IPS-18a (cell line): ENCODE measurements around the gene EPOP.

Experiments
- H3K27ac ChIP-seq: one replicate; pipeline ENCODE4 v1.5.1; 2013; ENCODE audit warnings: low read length
- H3K27me3 ChIP-seq: one replicate; pipeline ENCODE4 v1.6.1; 2013; ENCODE audit warnings: mild to moderate bottlenecking, low read length; ENCODE audit not compliant: control insufficient read depth, insufficient read depth
- H3K36me3 ChIP-seq: one replicate; pipeline ENCODE4 v1.6.1; 2013; ENCODE audit warnings: low read depth, low read length; ENCODE audit not compliant: control insufficient read depth
- H3K4me1 ChIP-seq: one replicate; pipeline ENCODE4 v1.6.1; 2013; ENCODE audit warnings: low read depth, low read length; ENCODE audit not compliant: control insufficient read depth
- H3K4me3 ChIP-seq: one replicate; pipeline ENCODE4 v1.5.1; 2013; ENCODE audit warnings: low read length
- H3K9ac ChIP-seq: one replicate; pipeline ENCODE4 v1.6.1; 2013; ENCODE audit warnings: mild to moderate bottlenecking, low read length, moderate library complexity
- H3K9me3 ChIP-seq: one replicate; pipeline ENCODE4 v1.6.1; 2013; ENCODE audit warnings: low read depth, low read length; ENCODE audit not compliant: control insufficient read depth

The EPOP gene

DNA sequence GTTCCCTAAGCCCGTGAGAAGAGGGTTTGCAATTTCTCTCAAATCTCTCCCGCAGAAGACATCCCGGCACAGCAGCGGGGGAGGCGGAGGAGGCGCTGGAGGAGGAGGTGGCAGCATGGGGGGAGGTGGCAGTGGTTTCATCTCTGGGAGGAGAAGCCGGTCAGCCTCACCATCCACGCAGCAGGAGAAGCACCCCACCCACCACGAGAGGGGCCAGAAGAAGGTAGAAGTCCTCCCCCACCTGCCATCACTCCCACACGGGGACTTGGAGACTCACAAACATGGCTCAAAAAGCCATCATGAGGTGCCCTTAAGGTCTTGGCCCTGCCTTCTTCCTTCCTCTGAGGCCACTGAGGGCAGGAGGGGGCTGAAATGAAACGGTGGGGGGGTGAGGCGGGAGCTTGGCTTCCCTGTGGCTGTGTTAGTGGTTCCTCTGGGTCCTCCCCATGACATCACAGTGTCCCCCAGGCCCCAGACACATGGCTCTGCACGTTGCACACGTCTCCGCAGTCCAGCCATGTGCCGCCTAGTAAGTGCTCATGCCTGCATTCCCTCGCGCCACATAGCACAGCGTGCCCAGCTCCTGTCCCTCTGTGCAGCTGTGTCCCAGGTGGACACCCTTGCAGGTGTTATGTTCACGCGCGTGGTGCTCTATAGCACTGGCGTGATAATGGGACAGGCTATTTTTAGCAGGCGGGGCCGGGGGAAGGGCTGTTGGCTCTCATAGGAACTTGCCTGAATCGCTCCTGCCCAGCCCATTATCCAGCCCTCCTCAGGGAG is 37.2 kb upstream of the EPOP start:
- Histone ChIP-seq H3K9ac (no peak overlapping the region), H3K4me1 (peaks cover 27% of the 10 kb centered on the region), H3K4me3 (no peak overlapping the region), H3K27me3 (peaks cover 13% of the 10 kb centered on the region), H3K9me3 (no peaks in the 10 kb centered on the region), H3K27ac (no peak overlapping the region), H3K36me3 (no peaks in the 10 kb centered on the region)

DNA sequence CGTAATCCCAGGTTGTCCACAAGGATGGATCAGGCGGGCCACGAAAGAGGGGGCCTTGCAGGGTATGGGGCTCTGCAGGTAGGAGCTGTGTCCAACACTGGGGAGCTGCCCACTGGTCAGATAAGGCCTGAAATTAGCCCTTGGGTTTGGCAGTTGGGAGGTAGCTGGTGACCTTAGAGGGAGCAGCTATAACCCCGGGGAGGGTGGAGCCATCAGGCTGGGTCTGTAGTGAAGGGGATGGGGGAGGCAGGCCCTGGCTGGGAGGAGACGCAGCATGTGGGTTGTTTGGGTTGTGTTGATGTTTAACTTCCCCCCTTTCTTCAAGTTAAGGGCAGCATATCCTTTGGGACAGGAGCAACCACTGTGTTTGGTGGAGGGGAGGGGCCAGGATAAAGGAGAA is 36.2 kb upstream of the EPOP start:
- peaks cover 23% of the 10 kb centered on the region for H3K27me3 ChIP-seq
- no peaks in the 10 kb centered on the region for H3K36me3 ChIP-seq
- no peak overlapping the region for H3K4me3 ChIP-seq
- peaks cover 32% of the 10 kb centered on the region for H3K4me1 ChIP-seq
- no peaks in the 10 kb centered on the region for H3K9me3 ChIP-seq
- no peak overlapping the region for H3K27ac ChIP-seq
- no peak overlapping the region for H3K9ac ChIP-seq

DNA sequence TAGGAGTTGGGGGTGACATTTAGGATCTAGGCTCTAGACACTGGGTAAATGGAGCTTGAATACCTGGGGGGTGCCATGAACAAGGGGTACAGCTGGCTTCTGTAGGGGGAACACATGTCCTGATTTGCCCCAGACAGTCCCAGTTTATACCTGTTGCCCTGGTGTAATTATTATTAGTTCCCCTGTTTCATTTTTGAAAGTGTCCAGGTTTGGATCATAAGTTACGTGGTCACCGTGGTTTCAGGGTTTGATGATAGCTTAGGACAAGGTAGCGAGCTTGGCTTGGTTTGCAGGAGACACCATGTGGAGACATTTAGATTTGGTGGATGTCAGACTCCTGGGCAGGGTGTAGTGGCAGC is 35.8 kb upstream of the EPOP start:
- H3K27me3 ChIP-seq: peaks cover 25% of the 10 kb centered on the region
- no peak overlapping the region for H3K27ac ChIP-seq
- no peaks in the 10 kb centered on the region for H3K9me3 ChIP-seq
- H3K9ac ChIP-seq: no peak overlapping the region
- H3K4me3 ChIP-seq: no peak overlapping the region
- H3K36me3 ChIP-seq: no peaks in the 10 kb centered on the region
- H3K4me1 ChIP-seq: peaks cover 28% of the 10 kb centered on the region

DNA sequence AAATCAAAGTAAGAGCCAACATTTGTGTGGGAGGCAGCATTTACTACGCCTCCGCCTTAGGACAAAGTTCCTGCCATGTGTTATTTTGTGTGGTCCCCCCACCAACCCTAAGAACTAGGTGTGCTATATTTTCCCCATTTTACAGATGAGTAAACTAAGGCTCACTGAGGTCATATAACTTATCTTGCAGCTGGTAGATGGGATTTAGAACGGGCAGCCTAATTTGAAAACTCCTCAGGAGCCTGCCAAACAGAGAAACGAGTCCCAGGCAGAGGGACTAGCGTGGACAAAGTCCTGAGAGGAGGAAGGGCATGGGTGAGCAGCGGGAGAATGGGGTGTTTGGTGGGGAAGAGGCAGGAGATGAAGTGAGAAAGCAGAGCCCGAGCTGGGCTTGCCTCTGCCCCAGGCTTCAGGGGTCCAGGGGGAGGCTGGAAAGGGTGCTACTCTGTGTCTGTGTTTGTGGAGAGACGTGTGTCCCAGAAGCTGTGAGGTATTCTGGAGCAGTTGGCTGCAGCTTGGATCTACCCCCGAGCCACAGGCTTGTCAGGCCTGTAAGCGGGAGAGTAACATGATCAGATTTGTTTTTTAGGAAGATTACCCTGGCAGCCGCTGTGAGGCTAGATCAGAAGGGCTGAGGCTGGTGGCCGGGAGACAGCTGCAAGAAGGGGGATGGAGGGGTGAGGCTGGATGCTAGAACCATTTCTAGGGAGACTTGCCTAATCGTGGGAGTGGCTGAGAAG is 35.3 kb upstream of the EPOP start:
- no peaks in the 10 kb centered on the region for H3K36me3 ChIP-seq
- no peak overlapping the region for H3K4me3 ChIP-seq
- H3K4me1 ChIP-seq: peaks cover 22% of the 10 kb centered on the region
- H3K9me3 ChIP-seq: no peaks in the 10 kb centered on the region
- H3K9ac ChIP-seq: no peak overlapping the region
- peaks cover 25% of the 10 kb centered on the region for H3K27me3 ChIP-seq
- H3K27ac ChIP-seq: no peak overlapping the region

DNA sequence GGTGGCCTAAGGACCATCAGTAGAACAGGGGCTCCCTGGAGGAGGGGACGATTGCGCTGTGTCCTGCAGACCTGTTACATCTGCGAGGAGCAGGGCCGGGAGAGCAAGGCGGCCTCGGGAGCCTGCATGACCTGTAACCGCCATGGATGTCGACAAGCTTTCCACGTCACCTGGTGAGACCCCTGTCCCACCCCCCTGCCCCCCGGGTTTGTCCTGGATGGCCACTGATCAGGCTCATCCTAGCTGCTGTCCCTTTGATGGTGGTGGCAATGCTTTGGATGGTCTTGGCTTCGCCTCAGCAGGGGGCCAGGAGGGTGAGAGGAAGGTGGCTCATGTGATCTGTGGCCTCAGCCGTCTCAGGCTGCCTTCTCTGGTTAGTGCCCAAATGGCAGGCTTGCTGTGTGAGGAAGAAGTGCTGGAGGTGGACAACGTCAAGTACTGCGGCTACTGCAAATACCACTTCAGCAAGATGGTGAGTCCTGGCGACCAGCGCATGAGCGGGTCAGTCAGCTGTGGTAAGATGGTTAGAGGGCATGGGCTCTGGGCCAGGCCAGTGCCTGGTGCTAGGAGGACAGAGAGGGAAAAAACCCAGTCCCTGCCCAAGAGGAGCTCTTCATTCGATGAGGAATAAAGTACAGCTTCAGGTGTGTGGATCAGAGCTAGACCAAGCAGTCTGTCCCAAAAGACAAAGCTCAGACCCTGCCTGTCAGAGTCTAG is 34.5 kb upstream of the EPOP start:
- Histone ChIP-seq H3K36me3 (no peaks in the 10 kb centered on the region), H3K9ac (no peak overlapping the region), H3K27me3 (peaks cover 30% of the 10 kb centered on the region), H3K4me1 (peaks cover 23% of the 10 kb centered on the region), H3K27ac (no peak overlapping the region), H3K4me3 (no peak overlapping the region), H3K9me3 (no peaks in the 10 kb centered on the region)

DNA sequence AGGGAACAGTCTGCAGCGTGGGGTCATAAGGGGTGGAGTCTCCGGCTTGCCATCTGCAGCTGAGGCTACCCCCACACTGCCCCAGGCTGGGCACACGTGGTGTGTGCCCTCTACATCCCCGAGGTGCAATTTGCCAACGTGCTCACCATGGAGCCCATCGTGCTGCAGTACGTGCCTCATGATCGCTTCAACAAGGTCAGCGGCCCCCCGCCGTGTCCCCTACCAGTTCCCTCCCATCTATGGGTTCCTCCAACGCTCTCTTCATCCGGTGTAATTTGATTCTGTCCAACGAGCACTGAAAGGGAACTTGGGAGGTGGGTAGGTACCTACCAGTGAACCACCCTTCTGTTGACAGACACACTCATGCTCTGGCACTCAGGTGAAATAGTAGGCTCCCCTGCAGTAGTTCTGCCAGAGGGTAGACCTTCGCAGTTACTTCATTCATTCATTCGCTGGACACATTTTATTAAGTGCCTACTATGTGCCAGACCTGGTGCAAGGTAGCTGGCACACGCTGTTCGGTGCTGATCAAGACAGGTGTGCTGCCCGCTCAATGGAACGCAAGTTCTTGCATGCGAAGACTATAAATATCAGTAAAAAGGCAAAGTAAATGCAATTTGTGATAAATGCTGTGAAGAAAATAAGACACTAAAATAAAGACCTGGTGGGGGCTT is 33.1 kb upstream of the EPOP start:
- Histone ChIP-seq H3K4me3 (no peak overlapping the region), H3K9me3 (no peaks in the 10 kb centered on the region), H3K27me3 (peaks cover 43% of the 10 kb centered on the region), H3K9ac (no peak overlapping the region), H3K36me3 (no peaks in the 10 kb centered on the region), H3K27ac (no peak overlapping the region), H3K4me1 (peaks cover 25% of the 10 kb centered on the region)

DNA sequence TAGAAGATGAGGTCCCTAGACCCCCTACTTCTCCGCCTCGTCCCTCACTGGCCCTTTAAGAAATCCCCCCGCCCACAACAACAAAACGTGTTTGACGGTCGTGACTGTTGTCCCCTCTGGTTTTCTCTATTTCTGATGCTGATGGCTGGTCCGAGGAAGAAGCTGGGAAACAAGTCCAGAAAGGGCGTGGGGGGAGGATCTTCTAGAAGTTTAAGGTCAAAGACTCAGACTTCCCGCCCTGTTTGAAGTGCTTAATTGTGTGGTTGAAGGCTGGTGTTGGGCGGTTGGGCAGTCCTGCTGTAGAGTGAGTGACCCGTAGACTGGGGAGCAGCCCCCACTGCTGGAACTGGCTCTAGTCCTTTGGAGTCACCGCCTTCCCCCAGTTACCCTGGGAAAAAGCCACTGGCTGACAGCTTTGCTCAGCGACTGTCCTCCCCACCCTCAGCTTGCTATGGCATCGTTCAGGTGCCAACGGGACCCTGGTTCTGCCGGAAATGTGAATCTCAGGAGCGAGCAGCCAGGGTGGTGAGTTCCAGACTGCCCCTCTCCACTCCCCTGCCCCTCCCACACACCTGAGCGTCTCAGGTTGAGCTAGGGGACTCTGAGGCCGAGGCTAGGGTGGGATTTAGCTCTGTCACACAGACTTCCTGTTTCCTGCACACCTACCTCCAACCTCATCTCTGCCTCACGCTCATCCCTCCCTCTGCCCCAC is 31.9 kb upstream of the EPOP start:
- peaks cover 55% of the 10 kb centered on the region for H3K27me3 ChIP-seq
- no peaks in the 10 kb centered on the region for H3K9me3 ChIP-seq
- H3K4me1 ChIP-seq: peaks cover 28% of the 10 kb centered on the region
- peak overlapping the region; percentile 73 for H3K4me3 ChIP-seq
- no peaks in the 10 kb centered on the region for H3K36me3 ChIP-seq
- H3K9ac ChIP-seq: peak overlapping the region; percentile 18
- H3K27ac ChIP-seq: no peak overlapping the region

DNA sequence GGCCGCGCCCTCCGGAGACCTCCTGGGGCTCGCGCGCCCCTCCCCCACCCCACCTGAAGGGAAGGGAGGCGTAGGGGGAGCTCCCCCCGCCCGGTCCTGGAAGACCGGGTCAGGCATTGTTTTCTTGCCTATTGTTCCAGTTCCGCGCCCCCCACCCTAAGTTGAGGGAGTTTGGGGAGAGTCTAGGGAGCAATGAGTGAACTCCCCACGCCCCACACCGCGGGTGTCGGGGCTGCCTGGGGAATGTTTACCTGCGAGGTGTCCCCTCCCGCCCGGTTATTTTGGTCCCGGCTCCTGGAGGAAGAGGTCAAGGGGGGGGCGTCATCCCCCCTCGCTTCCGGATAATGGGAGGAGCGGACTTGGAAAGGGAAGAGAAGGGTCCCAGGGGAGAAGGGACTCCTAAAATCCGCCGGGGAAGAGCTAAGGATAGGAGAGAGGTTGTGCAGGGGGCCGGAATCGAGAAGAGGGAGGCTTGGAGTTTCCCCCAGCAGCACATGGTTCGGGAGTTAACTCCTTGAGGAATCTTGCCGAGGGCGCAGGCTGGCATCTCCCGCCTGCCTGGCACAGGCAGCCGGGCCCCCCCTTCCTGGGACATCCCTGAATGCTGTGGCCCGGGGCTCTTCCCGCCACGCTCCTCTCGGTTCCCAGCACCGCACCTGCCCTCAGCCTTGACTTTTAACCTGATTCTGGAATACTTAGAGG is 31.2 kb upstream of the EPOP start:
- H3K9ac ChIP-seq: peak overlapping the region; percentile 18
- H3K4me3 ChIP-seq: peak overlapping the region; percentile 73
- H3K27me3 ChIP-seq: peaks cover 62% of the 10 kb centered on the region
- peaks cover 34% of the 10 kb centered on the region for H3K4me1 ChIP-seq
- H3K27ac ChIP-seq: no peak overlapping the region
- no peaks in the 10 kb centered on the region for H3K36me3 ChIP-seq
- no peaks in the 10 kb centered on the region for H3K9me3 ChIP-seq

DNA sequence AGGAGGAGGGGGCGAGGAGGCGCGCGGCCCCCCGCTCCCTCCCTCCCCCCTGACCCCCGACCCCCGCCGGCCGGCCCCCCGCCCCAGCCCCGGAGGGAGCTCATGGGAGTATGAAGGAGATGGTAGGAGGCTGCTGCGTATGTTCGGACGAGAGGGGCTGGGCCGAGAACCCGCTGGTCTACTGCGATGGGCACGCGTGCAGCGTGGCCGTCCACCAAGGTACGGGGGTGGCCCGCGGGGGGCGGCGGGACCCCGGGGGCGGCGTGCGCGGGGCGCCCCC is 30.7 kb upstream of the EPOP start:
- Histone ChIP-seq H3K4me3 (peak overlapping the region; percentile 73), H3K9ac (no peak overlapping the region), H3K9me3 (no peaks in the 10 kb centered on the region), H3K27ac (no peak overlapping the region), H3K36me3 (no peaks in the 10 kb centered on the region), H3K27me3 (peaks cover 67% of the 10 kb centered on the region), H3K4me1 (peaks cover 35% of the 10 kb centered on the region)

DNA sequence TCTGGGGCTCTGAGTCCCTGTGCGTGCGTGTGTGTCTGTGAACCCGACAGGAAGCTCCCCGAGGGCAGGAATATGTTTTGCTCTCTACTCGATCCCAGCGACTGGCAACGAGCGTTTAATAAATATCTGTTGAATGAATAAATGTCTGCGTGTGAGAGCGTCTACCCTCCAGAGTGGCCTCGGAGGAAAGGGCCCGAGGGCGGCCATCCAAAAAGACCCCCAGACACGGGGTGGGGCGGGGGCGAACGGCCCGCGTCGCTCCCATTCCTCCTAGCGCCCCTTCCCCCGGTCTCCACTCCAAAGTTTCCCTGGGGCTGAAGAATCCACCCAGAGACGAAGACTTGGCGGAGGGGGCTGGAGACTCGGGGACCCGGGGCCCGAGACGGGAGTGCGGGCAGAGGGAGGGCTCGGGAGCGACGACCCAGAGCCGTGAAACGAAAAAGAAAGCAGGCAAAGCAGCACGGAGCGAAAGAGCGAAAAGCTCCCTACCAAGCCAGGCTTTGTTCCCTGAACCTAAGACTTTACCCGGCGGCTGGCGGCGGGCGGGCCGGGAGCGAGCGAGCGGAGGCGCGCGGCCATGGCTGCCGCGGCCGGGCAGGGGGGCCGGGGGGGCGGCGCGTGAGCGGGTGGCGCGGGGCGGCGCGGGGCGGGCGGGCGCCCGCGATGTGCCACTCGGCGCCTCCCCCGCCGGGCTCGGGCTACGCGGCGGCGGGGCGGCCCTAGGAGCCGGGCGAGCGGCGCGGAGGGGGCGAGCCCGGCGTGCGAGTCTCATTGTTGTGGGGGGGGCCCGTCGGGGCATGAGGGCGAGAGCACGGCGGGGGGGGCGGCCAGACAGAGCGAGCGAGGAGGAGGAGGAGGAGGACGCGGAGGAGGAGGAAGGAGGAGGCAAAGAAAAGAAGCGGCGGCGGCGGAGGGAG is 30.1 kb upstream of the EPOP start, which contains the start of gene MLLT6:
MLLT6 (plus strand) TSS at position 668 of the 917 bp plus-strand sequence. CDS start 360 bp downstream, outside the sequence.
- no peaks in the 10 kb centered on the region for H3K9me3 ChIP-seq
- H3K27me3 ChIP-seq: peaks cover 73% of the 10 kb centered on the region
- peaks cover 35% of the 10 kb centered on the region for H3K4me1 ChIP-seq
- no peaks in the 10 kb centered on the region for H3K36me3 ChIP-seq
- H3K4me3 ChIP-seq: peak within 1 kb of the TSS; percentile 73
- H3K9ac ChIP-seq: peak within 1 kb of the TSS; percentile 41
- no peak within 1 kb of the TSS for H3K27ac ChIP-seq
